Esophagus (tissue), 2 donors: ENCODE data around the gene ITPR2. TPM values are rescaled to one million over a fixed set of nuclear protein-coding genes. Genes with fewer than 3 reads are reported as not detected.

Experiments used
- H3K27ac ChIP-seq, 2 donors: one replicate each; pipeline ENCODE4 v1.5.1; 2013; ENCODE audit warnings: low read depth in 2 of 2, mild to moderate bottlenecking in 2 of 2, inconsistent platforms in 1 of 2, low read length in 1 of 2, moderate library complexity in 1 of 2
- H3K27me3 ChIP-seq, 2 donors: one replicate each; pipeline ENCODE4 v1.6.1; 2013; ENCODE audit warnings: low read length in 2 of 2, control low read depth in 1 of 2, mild to moderate bottlenecking in 1 of 2; ENCODE audit not compliant: insufficient read depth in 2 of 2, control insufficient read depth in 1 of 2
- H3K36me3 ChIP-seq, 2 donors: one replicate each; pipeline ENCODE4 v1.6.1; 2013; ENCODE audit warnings: low read length in 1 of 2; ENCODE audit not compliant: control insufficient read depth in 2 of 2, insufficient read depth in 2 of 2
- H3K4me1 ChIP-seq, 2 donors: one replicate each; pipeline ENCODE4 v1.6.1; 2013; ENCODE audit warnings: low read length in 1 of 2; ENCODE audit not compliant: control insufficient read depth in 2 of 2, insufficient read depth in 2 of 2
- H3K4me3 ChIP-seq, 2 donors: one replicate each; pipeline ENCODE4 v1.5.1; 2013; ENCODE audit warnings: low read length in 2 of 2, mild to moderate bottlenecking in 2 of 2, low read depth in 1 of 2, moderate library complexity in 1 of 2
- H3K9me3 ChIP-seq, 2 donors: one replicate each; pipeline ENCODE4 v1.6.1; 2013; ENCODE audit warnings: mild to moderate bottlenecking in 2 of 2, low read depth in 1 of 2, low read length in 1 of 2, moderate library complexity in 1 of 2; ENCODE audit not compliant: control insufficient read depth in 2 of 2, insufficient read depth in 1 of 2
- WGBS, 2 donors: extraction: QIAGEN DNeasy Blood & Tissue Kit; methylation state at CpG; one replicate each; pipeline ENCODE4 v1.1.7; 2013; 5-methylcytosine and 5-hydroxymethylcytosine counted together
- polyA plus RNA-seq, 2 donors: library from polyadenylated mRNA; stranded (reverse); fragments of 200-250 nt; gene quantifications; one replicate each; pipeline ENCODE4 v1.2.3, GENCODE V29; 2013
- donor health status: healthy with polysubstance abuse.
- donor health status: Bipolar disorder and iron deficiency.

ITPR2 gene
- polyA plus RNA-seq, 2 donors: 4.8 to 5.7 TPM

DNA sequence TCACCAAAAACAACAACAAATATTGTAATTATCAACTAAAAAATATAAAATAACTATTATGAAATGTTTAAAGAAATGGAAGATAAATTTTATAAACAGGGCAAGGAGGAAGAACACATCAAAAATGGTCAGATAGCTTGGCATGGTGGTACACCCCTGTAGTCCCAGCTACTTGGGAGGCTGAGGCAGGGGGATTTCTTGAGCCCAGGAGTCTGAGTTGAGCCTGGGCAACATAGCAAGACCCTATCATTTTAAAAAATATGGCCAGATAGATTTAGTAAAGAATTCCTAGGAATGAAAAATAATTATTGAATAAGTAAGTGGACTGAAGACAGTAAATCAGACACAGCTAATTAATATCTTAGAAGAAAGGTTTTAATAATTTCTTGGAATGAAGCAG, 32.6 kb downstream of the ITPR2 start:
- Histone ChIP-seq H3K27ac (no peak overlapping the region), H3K27me3 (no peaks in the 10 kb centered on the region), H3K4me1 (peaks cover 0 to 4% of the 10 kb centered on the region in 2 donors), H3K9me3 (no peaks in the 10 kb centered on the region), H3K36me3 (no peaks in the 10 kb centered on the region), H3K4me3 (no peak overlapping the region)

DNA sequence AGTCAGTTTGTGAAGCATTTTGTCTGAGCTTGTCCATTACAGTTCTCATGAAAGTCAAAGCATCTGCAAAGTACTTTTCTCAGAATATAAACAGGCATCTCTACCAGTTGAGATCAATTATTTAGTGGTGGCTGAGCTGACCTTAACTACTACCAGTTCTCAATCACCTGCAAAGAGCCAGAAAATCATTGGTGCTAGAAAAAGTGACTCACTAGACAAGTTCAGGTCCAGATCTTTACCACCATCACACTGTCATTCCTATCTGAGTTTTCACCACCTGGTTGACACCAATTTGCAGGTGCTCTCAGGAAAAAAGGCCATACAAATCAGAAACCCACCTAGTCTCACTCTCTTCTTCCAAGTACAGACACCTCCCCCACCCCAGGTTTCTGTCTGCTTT, 33.3 kb downstream of the ITPR2 start:
- Histone ChIP-seq H3K27ac (no peak overlapping the region), H3K36me3 (no peaks in the 10 kb centered on the region), H3K27me3 (no peaks in the 10 kb centered on the region), H3K4me3 (no peak overlapping the region), H3K4me1 (peaks cover 0 to 4% of the 10 kb centered on the region in 2 donors), H3K9me3 (no peaks in the 10 kb centered on the region)

DNA sequence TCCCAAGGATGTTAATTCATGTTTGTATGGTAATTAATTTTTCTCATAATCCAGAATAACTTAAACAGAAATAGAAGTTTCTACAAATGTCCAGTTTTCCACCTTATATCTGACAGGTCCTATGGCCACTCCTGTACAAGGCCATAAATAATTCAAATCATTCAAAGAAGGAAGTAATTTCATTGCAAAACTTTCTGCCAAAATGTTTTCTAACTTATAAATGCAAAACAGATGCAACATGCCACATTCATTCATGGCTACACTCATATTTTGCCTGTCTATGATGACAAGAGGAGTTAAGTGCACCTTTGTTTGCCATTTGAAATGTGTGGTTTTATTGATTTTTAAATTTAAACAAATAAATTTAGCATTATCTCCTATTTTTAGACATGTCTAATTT, 34.4 kb downstream of the ITPR2 start:
- peaks cover 0 to 4% of the 10 kb centered on the region in 2 donors for H3K4me1 ChIP-seq
- no peak overlapping the region for H3K4me3 ChIP-seq
- no peaks in the 10 kb centered on the region for H3K9me3 ChIP-seq
- no peaks in the 10 kb centered on the region for H3K36me3 ChIP-seq
- H3K27ac ChIP-seq: no peak overlapping the region
- no peaks in the 10 kb centered on the region for H3K27me3 ChIP-seq

DNA sequence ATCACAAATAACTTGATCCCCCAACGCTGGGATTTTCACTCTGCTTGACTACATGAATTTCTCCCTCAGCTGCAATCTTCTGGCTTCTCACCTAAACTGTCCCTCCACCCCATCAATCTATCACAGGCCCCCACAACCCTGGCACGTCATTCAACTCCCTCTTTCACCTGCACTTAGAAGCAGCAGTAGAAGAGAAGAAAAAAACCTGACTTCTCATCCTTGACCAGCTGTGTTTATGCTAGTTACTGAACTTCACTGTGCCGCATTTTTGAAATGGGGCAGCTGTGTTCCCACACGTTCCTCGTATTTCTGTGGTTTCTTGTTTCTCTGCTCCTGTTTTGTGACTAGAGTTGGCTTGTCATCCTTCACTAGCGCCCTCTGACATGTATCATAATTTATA, 35.0 kb downstream of the ITPR2 start:
- Histone ChIP-seq H3K4me3 (no peak overlapping the region), H3K9me3 (no peaks in the 10 kb centered on the region), H3K27me3 (no peaks in the 10 kb centered on the region), H3K27ac (no peak overlapping the region), H3K36me3 (no peaks in the 10 kb centered on the region), H3K4me1 (peaks cover 0 to 4% of the 10 kb centered on the region in 2 donors)
- 29 to 45% methylated on average over 6 of the region's 6 CpGs for WGBS, 2 donors

GRCh38 chr12:26795910-26796309, 37.1 kb downstream of the ITPR2 start:
- WGBS, 2 donors: 93 to 100% methylated on average over 3 of the region's 3 CpGs
- H3K4me1 ChIP-seq: peaks cover 0 to 3% of the 10 kb centered on the region in 2 donors
- H3K9me3 ChIP-seq: no peaks in the 10 kb centered on the region
- H3K36me3 ChIP-seq: no peaks in the 10 kb centered on the region
- no peaks in the 10 kb centered on the region for H3K27me3 ChIP-seq
- H3K27ac ChIP-seq: no peak overlapping the region
- no peak overlapping the region for H3K4me3 ChIP-seq

- Histone ChIP-seq H3K36me3 (no peaks in the 10 kb centered on the region), H3K27ac (no peak overlapping the region), H3K4me3 (no peak overlapping the region), H3K4me1 (peaks cover 0 to 5% of the 10 kb centered on the region in 2 donors), H3K27me3 (no peaks in the 10 kb centered on the region), H3K9me3 (no peaks in the 10 kb centered on the region)
Measured at GRCh38 chr12:26791301-26791791, 41.6 kb downstream of the ITPR2 start.

GRCh38 chr12:26790645-26790994, 42.4 kb downstream of the ITPR2 start:
- H3K4me3 ChIP-seq: no peak overlapping the region
- 73 to 91% methylated on average over 1 of the region's 1 CpG for WGBS, 2 donors
- H3K36me3 ChIP-seq: no peaks in the 10 kb centered on the region
- H3K4me1 ChIP-seq: peaks cover 0 to 5% of the 10 kb centered on the region in 2 donors
- no peaks in the 10 kb centered on the region for H3K9me3 ChIP-seq
- no peaks in the 10 kb centered on the region for H3K27me3 ChIP-seq
- H3K27ac ChIP-seq: no peak overlapping the region

DNA sequence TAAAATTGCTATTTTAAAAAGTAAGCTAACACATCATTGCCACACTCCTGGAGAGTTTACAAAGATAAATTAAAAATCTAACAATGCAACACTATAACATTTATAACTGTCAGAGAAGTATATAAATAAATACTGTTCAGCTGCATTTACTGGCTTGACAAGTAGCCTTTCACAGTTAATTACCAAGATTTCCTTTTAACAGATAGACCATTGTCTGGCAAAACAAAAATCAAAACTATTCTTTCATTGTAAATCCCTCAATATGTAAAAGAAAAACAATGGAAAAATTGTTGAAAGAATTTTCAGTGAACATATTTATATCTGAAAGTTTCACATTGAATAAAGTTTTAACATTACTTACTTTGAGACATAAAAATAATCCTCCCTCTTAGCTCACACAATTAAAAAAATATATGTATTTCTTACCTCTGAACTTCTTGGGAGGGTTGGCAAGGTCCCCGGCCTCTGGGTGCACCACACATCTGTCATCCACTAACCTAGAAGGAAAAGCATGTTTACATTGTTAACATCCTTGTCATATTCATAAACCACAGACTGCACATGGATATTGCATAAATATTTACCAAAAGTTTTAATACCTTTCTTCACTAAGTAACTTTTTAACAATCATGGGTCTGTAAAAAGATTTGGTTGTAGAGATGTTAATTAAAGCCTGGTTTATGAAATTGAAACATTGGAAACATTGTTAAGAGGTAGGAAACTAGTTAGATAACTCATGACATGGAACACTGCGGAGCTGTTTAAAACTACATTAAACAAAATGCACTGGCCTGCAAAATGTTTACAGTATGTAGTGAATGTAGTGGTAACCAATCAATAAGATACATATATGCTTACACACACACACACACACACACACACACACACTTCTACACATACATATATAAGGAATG, 43.0 kb downstream of the ITPR2 start:
- Histone ChIP-seq H3K27me3 (no peaks in the 10 kb centered on the region), H3K9me3 (no peaks in the 10 kb centered on the region), H3K4me3 (no peak overlapping the region), H3K4me1 (peaks cover 0 to 5% of the 10 kb centered on the region in 2 donors), H3K36me3 (no peaks in the 10 kb centered on the region), H3K27ac (no peak overlapping the region)
- 47 to 65% methylated on average over 2 of the region's 2 CpGs for WGBS, 2 donors

DNA sequence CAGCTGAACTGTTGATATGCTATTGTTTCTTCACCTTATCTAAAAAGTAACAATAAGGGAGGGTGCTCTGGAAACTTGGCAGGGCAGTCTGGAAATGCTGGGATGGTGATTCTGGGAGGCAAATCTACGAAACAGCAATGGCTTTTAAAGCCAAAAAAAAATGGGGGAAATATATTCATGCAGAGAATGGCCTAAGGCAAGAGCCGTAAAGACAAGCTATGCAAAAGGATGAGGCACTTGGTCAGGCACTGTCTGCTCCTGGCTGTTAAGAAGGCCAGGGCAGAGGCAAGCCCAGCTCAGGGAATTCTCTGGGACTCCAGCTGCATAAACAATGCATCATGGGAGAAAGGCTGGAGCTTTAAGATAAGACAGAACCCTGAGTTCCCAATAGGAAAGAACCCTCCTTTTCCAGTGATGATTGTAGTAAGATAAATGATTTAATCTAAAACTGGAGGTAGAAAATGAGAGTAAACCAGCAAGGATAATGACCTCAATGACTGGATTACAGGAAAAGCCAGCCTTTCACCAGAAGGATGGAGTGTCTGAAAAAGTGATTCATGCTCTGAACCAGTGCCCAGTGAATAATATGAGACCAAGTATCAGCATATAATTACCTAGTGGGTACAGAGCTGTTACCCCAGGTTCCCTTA, 46.0 kb downstream of the ITPR2 start:
- Histone ChIP-seq H3K27ac (peak overlapping the region; percentile 26 to 63), H3K4me1 (peaks cover 0 to 5% of the 10 kb centered on the region in 2 donors)
- 41 to 64% methylated on average over 2 of the region's 2 CpGs for WGBS, 2 donors

GRCh38 chr12:26786491-26786864, 46.5 kb downstream of the ITPR2 start:
- H3K27ac ChIP-seq: no peak overlapping the region
- no peaks in the 10 kb centered on the region for H3K27me3 ChIP-seq
- H3K9me3 ChIP-seq: no peaks in the 10 kb centered on the region
- no peaks in the 10 kb centered on the region for H3K36me3 ChIP-seq
- 89 to 94% methylated on average over 3 of the region's 3 CpGs for WGBS, 2 donors
- H3K4me3 ChIP-seq: no peak overlapping the region
- H3K4me1 ChIP-seq: peaks cover 0 to 5% of the 10 kb centered on the region in 2 donors

More for the DNA sequence above, 46.0 kb downstream of the ITPR2 start:
- no peaks in the 10 kb centered on the region for H3K36me3 ChIP-seq
- no peaks in the 10 kb centered on the region for H3K27me3 ChIP-seq
- H3K4me3 ChIP-seq: no peak overlapping the region
- no peaks in the 10 kb centered on the region for H3K9me3 ChIP-seq
